HG03095 (cell line): Measurements from ENCODE around the gene MED12L.
"Not testable (repeated sequence)": the region's sequence is repeated elsewhere in the genome, so short reads cannot be mapped to it uniquely, and the experiment has no call there.

Experiments
- ATAC-seq: cut with Tn5 transposase; IDR thresholded peaks from one replicate; pipeline ENCODE4 v1.9.1; 2021; ENCODE audit warnings: moderate library complexity; ENCODE audit not compliant: unreplicated experiment

MED12L gene, protein sequence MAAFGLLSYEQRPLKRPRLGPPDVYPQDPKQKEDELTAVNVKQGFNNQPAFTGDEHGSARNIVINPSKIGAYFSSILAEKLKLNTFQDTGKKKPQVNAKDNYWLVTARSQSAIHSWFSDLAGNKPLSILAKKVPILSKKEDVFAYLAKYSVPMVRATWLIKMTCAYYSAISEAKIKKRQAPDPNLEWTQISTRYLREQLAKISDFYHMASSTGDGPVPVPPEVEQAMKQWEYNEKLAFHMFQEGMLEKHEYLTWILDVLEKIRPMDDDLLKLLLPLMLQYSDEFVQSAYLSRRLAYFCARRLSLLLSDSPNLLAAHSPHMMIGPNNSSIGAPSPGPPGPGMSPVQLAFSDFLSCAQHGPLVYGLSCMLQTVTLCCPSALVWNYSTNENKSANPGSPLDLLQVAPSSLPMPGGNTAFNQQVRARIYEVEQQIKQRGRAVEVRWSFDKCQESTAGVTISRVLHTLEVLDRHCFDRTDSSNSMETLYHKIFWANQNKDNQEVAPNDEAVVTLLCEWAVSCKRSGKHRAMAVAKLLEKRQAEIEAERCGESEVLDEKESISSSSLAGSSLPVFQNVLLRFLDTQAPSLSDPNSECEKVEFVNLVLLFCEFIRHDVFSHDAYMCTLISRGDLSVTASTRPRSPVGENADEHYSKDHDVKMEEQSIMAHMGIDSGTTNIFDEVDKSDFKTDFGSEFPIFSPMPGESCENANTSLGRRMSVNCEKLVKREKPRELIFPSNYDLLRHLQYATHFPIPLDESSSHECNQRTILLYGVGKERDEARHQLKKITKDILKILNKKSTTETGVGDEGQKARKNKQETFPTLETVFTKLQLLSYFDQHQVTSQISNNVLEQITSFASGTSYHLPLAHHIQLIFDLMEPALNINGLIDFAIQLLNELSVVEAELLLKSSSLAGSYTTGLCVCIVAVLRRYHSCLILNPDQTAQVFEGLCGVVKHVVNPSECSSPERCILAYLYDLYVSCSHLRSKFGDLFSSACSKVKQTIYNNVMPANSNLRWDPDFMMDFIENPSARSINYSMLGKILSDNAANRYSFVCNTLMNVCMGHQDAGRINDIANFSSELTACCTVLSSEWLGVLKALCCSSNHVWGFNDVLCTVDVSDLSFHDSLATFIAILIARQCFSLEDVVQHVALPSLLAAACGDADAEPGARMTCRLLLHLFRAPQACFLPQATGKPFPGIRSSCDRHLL (N-terminal part only)

DNA sequence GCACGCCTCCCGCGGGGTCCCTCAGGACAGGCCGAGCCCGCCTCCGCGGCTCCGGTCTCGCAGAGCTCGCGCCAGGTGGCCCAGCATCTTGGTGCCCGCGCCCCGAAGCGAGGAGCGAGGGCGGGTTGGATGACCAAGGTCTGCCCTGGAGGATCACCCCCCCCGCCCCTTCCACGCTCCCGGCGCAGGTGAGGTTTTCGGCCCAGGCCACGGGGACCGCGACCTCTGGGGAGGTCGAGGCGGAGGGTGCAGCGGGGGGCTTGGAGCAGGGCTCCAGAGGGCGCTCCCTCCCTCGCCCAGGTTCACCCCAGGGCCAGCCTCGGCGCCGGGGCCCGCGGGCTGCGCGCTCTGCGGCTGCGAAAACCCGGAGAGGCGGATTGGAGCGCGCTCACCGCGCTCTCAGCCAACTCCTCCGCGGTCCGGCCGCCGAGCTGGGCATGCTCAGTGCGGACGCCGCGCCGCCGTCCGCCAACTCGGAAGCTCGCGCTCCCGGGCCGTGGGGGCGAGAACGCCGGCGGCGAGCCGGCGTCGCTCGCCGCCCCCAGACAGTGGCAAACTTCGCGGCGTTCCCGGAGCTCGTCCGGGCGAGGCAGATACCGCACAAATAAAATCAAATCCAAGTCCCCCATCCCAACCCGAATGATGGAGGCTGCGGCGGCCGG, at the start of gene MED12L:
TSS of gene MED12L (plus strand) at position 438 of the 662 bp plus-strand sequence. CDS start 1,263 bp downstream, outside the sequence.
- peak; percentile 62 for ATAC-seq

DNA sequence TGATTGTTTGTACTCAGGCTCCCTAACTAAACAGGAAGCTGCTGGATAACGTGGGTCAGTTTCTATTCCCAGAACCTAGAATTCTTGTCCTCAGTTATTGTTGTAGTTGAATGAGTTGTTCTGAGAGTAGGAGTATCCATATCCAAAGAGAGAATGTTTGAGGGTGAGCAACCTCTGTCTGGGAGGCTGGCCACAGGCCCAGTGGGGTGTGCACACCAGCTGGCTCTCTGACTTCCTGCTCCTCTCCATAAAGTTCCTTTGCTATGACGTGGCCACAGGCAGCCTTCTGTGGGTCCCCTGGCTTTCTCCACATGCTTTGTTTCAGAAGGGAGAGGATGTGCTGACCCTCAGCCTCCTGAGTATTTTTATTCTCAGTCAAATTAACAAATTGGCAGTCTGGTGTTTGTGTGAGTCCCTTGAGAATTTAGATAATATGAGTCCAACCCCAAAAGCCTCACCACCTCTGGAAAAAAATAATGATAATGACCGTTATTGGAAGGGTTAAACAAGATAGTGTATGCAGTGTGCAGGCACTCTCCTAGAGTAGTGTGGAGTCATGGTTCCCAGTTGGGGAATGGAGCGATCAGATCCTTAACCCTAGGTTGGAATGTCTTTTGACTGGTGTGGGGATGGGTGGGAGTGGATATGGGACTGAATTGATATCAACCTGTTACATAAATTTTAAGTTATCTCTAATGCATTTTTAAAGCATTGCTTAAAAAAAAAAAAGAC, 47.6 kb upstream of the MED12L start:
- ATAC-seq = no peak

DNA sequence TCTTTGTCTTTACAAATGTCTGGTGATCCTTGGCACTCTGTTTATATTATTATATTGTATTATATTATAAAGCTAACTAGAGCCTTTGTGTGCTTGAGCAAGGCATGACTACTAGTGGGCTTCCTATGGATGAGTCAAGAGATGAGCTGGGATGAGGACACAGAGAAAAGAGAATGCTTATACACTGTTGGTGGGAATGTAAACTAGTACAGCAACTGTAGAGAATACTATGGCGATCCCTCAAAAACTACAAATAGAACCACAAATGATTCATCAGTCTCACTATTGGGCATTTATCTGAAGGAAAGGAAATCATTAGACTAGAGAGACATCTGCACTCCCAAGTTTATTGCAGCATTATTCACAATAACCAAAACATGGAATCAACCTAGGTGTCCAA, 40.8 kb upstream of the MED12L start:
- no peak for ATAC-seq

- no peak for ATAC-seq
These were observed 37.8 kb upstream of the MED12L start for GRCh38 chr3:151047636-151048035.

- ATAC-seq = no peak
These were observed 33.9 kb upstream of the MED12L start for GRCh38 chr3:151051533-151051932.

GRCh38 chr3:151052346-151052745, 33.1 kb upstream of the MED12L start:
- ATAC-seq = no peak

DNA sequence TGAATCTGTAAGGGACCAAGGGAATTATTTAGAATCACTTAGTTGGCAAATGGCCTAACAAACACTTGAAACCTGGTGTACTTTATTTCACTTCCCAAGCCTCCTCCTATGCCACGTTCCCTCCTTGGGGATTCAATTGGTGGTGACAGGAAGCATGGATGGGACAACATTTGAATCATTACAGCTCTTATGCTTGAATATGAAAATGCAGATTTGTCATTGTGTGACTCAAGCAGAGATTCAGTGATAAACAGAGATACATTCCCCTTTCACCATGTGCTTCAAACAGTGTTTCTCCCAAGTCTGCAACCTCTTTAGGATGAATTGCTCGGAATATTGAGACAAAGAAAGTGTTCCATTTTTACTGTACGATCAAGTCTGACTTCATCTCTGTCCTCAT, 32.7 kb upstream of the MED12L start:
- ATAC-seq = no peak

DNA sequence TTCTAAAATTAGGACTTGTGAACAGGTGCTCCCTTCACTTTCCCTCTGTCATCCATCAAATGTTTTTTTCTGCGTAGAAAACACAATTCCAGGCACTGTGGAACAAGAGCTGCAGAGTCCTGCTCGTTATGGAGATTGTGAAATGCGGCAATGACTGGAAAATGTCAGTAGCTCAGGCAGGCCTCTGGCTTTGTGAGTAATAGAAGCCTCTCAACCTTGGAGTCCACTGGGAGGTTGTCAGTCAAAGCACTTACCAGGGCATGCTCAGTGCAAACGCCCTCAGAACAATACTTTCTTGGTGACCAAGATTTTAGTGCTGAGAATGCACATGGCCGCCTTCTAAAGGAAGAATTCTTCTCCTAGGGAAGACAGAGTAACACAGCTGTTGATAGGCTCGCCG, 26.7 kb upstream of the MED12L start:
- no peak for ATAC-seq

DNA sequence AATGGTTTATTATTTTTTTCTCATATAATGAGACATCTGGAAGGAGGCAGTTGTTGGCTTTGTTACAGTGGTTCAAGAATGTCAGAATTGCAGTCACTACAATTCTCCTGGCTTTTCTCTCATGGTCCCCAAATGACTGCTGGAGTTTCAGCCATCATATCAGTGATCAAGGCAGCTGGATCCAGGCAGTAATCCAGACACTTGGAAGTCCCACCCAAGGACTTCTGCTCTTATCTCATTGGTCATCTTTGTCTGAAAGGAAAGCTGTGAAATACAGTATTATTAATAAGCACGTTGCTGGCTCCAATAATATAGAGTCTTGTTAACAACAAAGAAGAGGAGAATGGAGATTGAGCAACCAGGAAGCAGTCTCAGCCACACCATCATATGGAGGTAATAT, 22.9 kb upstream of the MED12L start:
- no peak for ATAC-seq

GRCh38 chr3:151067158-151067557, 18.3 kb upstream of the MED12L start:
- ATAC-seq = no peak

GRCh38 chr3:151072842-151073241, 12.6 kb upstream of the MED12L start:
- not testable (repeated sequence) for ATAC-seq

DNA sequence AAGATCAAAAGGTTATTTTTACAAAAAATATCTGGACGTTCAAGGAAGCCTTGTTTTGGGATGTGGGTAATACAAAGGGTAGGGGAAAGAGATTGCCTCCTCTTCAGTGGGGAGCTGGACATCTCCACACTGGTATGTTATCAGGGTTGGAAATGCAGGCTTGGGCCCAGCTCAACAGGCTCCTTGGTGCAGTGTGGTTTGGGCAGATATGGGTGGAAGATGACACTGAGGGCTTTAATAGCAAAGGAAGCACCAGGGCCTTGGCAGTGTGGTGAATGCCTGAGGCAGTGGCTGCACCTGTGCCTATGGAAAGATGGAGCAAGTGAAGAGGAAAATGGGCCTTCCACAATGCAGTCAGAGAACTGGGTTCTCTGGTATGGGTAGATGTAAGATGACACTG, 11.2 kb upstream of the MED12L start:
- ATAC-seq = no peak

- no peak for ATAC-seq
These were observed 9.4 kb upstream of the MED12L start for GRCh38 chr3:151075869-151076562.

- ATAC-seq = no peak
These were observed 8.8 kb upstream of the MED12L start for GRCh38 chr3:151076626-151077025.

DNA sequence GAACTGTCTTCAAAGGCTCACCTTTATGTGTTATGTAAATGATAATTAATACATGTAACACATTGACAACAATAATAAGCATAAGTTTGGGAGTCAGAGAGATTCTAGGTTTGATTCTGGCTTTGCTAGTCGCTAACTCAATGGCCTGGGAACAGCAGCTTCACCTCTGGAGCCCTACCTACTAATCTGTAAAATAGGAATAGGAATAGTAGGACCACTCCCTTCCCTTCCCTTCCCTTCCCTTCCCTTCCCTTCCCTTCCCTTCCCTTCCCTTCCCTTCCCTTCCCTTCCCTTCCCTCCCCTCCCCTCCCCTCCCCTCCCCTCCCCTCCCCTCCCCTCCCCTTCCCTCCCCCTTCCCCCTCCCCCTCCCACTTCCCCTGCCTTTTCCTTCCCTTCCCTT, 4.4 kb upstream of the MED12L start:
- ATAC-seq = not testable (repeated sequence)

DNA sequence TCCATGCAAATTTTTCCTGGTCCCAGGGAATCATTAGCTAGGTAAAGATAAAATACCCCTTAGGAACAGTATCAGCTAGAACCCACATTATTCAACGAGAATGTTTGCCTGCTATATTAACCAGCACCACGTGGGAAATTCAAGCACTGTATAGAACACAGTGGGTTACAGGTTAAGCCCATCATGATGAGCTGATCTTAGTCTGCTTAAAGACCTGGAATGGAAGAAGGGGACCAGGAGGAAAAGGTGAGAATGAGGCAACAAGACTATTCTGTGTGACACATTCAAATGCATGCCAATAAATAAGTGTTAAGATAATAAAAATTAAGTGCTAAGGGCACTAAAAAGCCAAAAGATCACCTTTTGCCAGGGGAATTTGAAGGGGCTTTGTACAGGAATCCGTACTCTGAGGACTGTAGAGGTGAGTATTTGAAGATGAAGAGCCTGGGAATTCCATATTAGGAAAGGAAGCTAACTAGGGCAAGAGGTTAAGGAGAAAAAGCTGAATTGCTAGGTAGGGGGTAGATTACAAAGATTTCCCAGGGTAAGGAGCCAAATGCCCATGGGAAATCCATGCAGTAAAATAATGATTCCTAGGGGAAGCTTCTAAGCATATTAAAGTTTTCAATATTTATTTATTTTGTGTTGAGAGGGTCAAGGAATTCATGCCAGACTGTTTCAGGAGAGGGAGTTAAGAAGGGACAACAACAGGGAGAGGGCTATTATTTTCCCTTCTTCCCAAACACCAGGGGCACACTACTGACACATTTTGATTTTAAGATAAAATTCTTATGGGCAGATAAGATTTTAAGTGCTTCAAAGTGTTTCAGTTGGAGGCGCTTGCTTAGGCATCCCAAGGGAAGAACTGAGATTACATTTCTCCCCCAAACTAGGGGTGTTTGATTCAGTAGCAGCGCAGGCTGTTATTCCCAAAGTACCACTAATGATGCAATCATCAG, 2.3 kb upstream of the MED12L start:
- no peak for ATAC-seq

GRCh38 chr3:151084893-151085226, 604 bp upstream of the MED12L start:
- no peak for ATAC-seq

GRCh38 chr3:151085889-151086483, 522 bp downstream of the MED12L start:
- peak; percentile 21 for ATAC-seq
